Measurements from ENCODE around the gene PLCL1. TPM values are rescaled to one million over a fixed set of nuclear protein-coding genes. Genes with fewer than 3 reads are reported as not detected.

Gene PLCL1
- polyA plus RNA-seq, 3 donors, result 0.69 to 1.4 (median 0.79) TPM

DNA sequence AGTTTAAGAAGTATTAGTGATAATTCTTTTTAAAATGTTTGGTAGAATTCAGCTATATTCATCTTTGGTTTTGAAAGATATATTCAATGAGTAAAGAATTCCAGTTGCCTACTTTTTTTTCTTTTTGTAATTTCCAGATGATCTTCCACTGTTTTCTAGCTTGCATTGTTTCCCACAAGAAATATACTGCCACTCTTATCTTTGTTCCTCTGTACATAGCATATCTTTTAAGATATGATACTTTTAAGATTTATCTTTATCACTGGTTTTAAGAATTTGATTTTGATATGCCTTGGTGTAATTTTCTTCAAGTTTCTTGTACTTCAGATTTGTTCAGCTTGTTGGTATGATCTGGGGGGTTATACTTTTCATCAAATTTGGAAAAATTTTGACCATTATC, 374.4 kb downstream of the PLCL1 start:
- H2AFZ ChIP-seq (ENCODE audit: insufficient read depth, low read depth, low read length, poor library complexity, severe bottlenecking), result no peak overlapping the region
- Mint-ChIP-seq H3K9me3 (peaks cover 4 to 17% (median 9%) of the 10 kb centered on the region in 7 donors), H3K27ac (no peak overlapping the region), H3K4me1 (no peaks in the 10 kb centered on the region), H3K36me3 (no peaks in the 10 kb centered on the region), H3K4me3 (no peak overlapping the region), H3K27me3 (ENCODE audit: low read depth in 3 of 3) (peaks cover 0 to 2% (median 0%) of the 10 kb centered on the region in 3 donors)
- no peak overlapping the region for H3K27ac ChIP-seq (ENCODE audit: low read depth in 1 of 2, low read length in 2 of 2)
- no peaks in the 10 kb centered on the region for H4K20me1 ChIP-seq (ENCODE audit: insufficient read depth, low read length)
- no peaks in the 10 kb centered on the region for H3K79me2 ChIP-seq (ENCODE audit: insufficient read depth, low read length)
- intact Hi-C loops (cut with micrococcal nuclease), result no loop called here
- no peak overlapping the region for H3K4me2 ChIP-seq (replicated peaks; ENCODE audit: extremely low read depth, low read length, poor library complexity, severe bottlenecking)
- H3K9me3 ChIP-seq (replicated peaks in 1 of 2; ENCODE audit: control insufficient read depth in 1 of 2, insufficient read depth in 1 of 2, low read length in 2 of 2), result no peaks in the 10 kb centered on the region
- H3K36me3 ChIP-seq (replicated peaks in 1 of 2; ENCODE audit: control insufficient read depth in 1 of 2, insufficient read depth in 2 of 2, low read length in 2 of 2), result no peaks in the 10 kb centered on the region
- H3K4me1 ChIP-seq (ENCODE audit: control insufficient read depth in 1 of 2, insufficient read depth in 2 of 2, low read length in 2 of 2), result no peaks in the 10 kb centered on the region
- TF ChIP-seq, protein P1, sequence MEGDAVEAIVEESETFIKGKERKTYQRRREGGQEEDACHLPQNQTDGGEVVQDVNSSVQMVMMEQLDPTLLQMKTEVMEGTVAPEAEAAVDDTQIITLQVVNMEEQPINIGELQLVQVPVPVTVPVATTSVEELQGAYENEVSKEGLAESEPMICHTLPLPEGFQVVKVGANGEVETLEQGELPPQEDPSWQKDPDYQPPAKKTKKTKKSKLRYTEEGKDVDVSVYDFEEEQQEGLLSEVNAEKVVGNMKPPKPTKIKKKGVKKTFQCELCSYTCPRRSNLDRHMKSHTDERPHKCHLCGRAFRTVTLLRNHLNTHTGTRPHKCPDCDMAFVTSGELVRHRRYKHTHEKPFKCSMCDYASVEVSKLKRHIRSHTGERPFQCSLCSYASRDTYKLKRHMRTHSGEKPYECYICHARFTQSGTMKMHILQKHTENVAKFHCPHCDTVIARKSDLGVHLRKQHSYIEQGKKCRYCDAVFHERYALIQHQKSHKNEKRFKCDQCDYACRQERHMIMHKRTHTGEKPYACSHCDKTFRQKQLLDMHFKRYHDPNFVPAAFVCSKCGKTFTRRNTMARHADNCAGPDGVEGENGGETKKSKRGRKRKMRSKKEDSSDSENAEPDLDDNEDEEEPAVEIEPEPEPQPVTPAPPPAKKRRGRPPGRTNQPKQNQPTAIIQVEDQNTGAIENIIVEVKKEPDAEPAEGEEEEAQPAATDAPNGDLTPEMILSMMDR (IDR thresholded peaks at IDR 0.05), result no peak
- DNase-seq, result no peak
- H3K27me3 ChIP-seq (ENCODE audit: control insufficient read depth in 2 of 2, insufficient read depth in 2 of 2, low read length in 2 of 2), result no peaks in the 10 kb centered on the region
- H3K9ac ChIP-seq (ENCODE audit: insufficient read depth, low read length, poor library complexity, severe bottlenecking), result no peak overlapping the region
- no peak overlapping the region for H3K4me3 ChIP-seq (replicated peaks in 1 of 3; ENCODE audit: low read depth in 2 of 3, low read length in 3 of 3)

GRCh38 chr2:198186257-198186656, 381.9 kb downstream of the PLCL1 start:
- no peak overlapping the region for H3K27ac Mint-ChIP-seq
- no peaks in the 10 kb centered on the region for H3K36me3 Mint-ChIP-seq
- no peak overlapping the region for H3K4me2 ChIP-seq (replicated peaks; ENCODE audit: extremely low read depth, low read length, poor library complexity, severe bottlenecking)
- no peaks in the 10 kb centered on the region for H3K27me3 Mint-ChIP-seq (ENCODE audit: low read depth in 3 of 3)
- TF ChIP-seq, protein P1 (IDR thresholded peaks at IDR 0.05), result no peak
- H3K9me3 ChIP-seq (replicated peaks in 1 of 2; ENCODE audit: control insufficient read depth in 1 of 2, insufficient read depth in 1 of 2, low read length in 2 of 2), result no peaks in the 10 kb centered on the region
- H3K4me3 ChIP-seq (replicated peaks in 1 of 3; ENCODE audit: low read depth in 2 of 3, low read length in 3 of 3), result no peak overlapping the region
- H3K36me3 ChIP-seq (replicated peaks in 1 of 2; ENCODE audit: control insufficient read depth in 1 of 2, insufficient read depth in 2 of 2, low read length in 2 of 2), result no peaks in the 10 kb centered on the region
- H3K4me1 Mint-ChIP-seq, result no peaks in the 10 kb centered on the region
- no peak for DNase-seq
- no peaks in the 10 kb centered on the region for H4K20me1 ChIP-seq (ENCODE audit: insufficient read depth, low read length)
- no peak overlapping the region for H3K4me3 Mint-ChIP-seq
- H3K27me3 ChIP-seq (ENCODE audit: control insufficient read depth in 2 of 2, insufficient read depth in 2 of 2, low read length in 2 of 2), result no peaks in the 10 kb centered on the region
- intact Hi-C loops (cut with micrococcal nuclease), result no loop called here
- no peaks in the 10 kb centered on the region for H3K79me2 ChIP-seq (ENCODE audit: insufficient read depth, low read length)
- peaks cover 0 to 9% (median 4%) of the 10 kb centered on the region in 7 donors for H3K9me3 Mint-ChIP-seq
- H3K27ac ChIP-seq (ENCODE audit: low read depth in 1 of 2, low read length in 2 of 2), result no peak overlapping the region
- WGBS (ENCODE audit: insufficient coverage), result no CpG with 5 or more reads among the region's 1 CpG
- H3K9ac ChIP-seq (ENCODE audit: insufficient read depth, low read length, poor library complexity, severe bottlenecking), result no peak overlapping the region
- H3K4me1 ChIP-seq (ENCODE audit: control insufficient read depth in 1 of 2, insufficient read depth in 2 of 2, low read length in 2 of 2), result no peaks in the 10 kb centered on the region
- no peak overlapping the region for H2AFZ ChIP-seq (ENCODE audit: insufficient read depth, low read depth, low read length, poor library complexity, severe bottlenecking)

Data from CD14-positive monocyte (primary cell).